Aorta (tissue), 5 donors: Measurements from ENCODE around the gene C5orf24. TPM values are rescaled to one million over a fixed set of nuclear protein-coding genes. Genes with fewer than 3 reads are reported as not detected.
A peak's percentile ranks its signal among the peaks of the same experiment; 100 is the strongest.
"Not testable (repeated sequence)": the region's sequence is repeated elsewhere in the genome, so short reads cannot be mapped to it uniquely, and the experiment has no call there.

Experiments
- ATAC-seq: fragments of 200-7000 bp; cut with Tn5 transposase; one replicate; pipeline ENCODE4 v1.9.1; 2022; ENCODE audit warnings: moderate library complexity; ENCODE audit not compliant: low FRiP score
- DNase-seq, 2 donors: peaks; one replicate each; pipeline ENCODE4 v3.0.0-alpha.2; 2020
- H3K27ac ChIP-seq, 2 donors: one replicate each; pipeline ENCODE4 v1.5.1; 2013; ENCODE audit warnings: low read length in 2 of 2, mild to moderate bottlenecking in 2 of 2, moderate library complexity in 2 of 2, control low read depth in 1 of 2, inconsistent platforms in 1 of 2, low read depth in 1 of 2
- H3K27me3 ChIP-seq, 2 donors: one replicate each; pipeline ENCODE4 v1.6.1; 2013; ENCODE audit warnings: control low read depth in 1 of 2, low read length in 1 of 2, mild to moderate bottlenecking in 1 of 2, moderate library complexity in 1 of 2; ENCODE audit not compliant: insufficient read depth in 2 of 2, control insufficient read depth in 1 of 2
- H3K36me3 ChIP-seq, 2 donors: one replicate each; pipeline ENCODE4 v1.6.1; 2013; ENCODE audit warnings: control low read depth in 1 of 2, low read length in 1 of 2, mild to moderate bottlenecking in 1 of 2; ENCODE audit not compliant: insufficient read depth in 2 of 2, control insufficient read depth in 1 of 2
- H3K4me1 ChIP-seq, 2 donors: one replicate each; pipeline ENCODE4 v1.6.1; 2013; ENCODE audit warnings: low read length in 2 of 2, control low read depth in 1 of 2, mild to moderate bottlenecking in 1 of 2, moderate library complexity in 1 of 2; ENCODE audit not compliant: insufficient read depth in 2 of 2, control insufficient read depth in 1 of 2
- H3K4me3 ChIP-seq, 2 donors: one replicate each; pipeline ENCODE4 v1.5.1; 2013; ENCODE audit warnings: low read length in 2 of 2, control low read depth in 1 of 2, mild to moderate bottlenecking in 1 of 2
- H3K9me3 ChIP-seq: one replicate; pipeline ENCODE4 v1.6.1; 2013; ENCODE audit warnings: mild to moderate bottlenecking, low read length; ENCODE audit not compliant: control insufficient read depth
- WGBS, 2 donors: extraction: QIAGEN DNeasy Blood & Tissue Kit; methylation state at CpG; one replicate each; pipeline ENCODE4 v1.1.7; 2013; 5-methylcytosine and 5-hydroxymethylcytosine counted together
- intact Hi-C, 2 donors: fragments of 100-400 bp; cut with DNase I; formaldehyde crosslinking; loops; one replicate each; pipeline versions ENCODE4 v1.14.2 to v1.15.0; 2022
- polyA plus RNA-seq, 2 donors: library from polyadenylated mRNA; stranded (reverse); fragments of 200-250 nt; gene quantifications; one replicate each; pipeline ENCODE4 v1.2.3, GENCODE V29; 2013
- total RNA-seq, 2 donors: library from RNA; stranded (reverse); fragmentation: NEBNext Ultra II Directional; extraction: Animal tissue kit (Norgen Biotek cat#: 25700); gene quantifications; one replicate each; pipeline ENCODE4 v1.2.1, GENCODE V29; 2021
- donor health status: healthy with polysubstance abuse.
- donor health status: Bipolar disorder and iron deficiency.
- donor health status: DM: no; HTN: no; CAD: no.
- donor health status: DM: no; HTN: no; CAD: no.
- donor health status: DM: yes; HTN: yes; CAD: no.

Gene C5orf24
- total and polyA plus RNA-seq, 4 donors: 32.6 to 71.4 (median 46.2) TPM

- Histone ChIP-seq H3K4me1 (peaks cover 2% of the 10 kb centered on the region in 2 donors), H3K27ac (peak overlapping the region; percentile 56 to 73), H3K4me3 (no peak overlapping the region), H3K27me3 (no peaks in the 10 kb centered on the region), H3K9me3 (no peaks in the 10 kb centered on the region), H3K36me3 (peaks cover 0 to 3% of the 10 kb centered on the region in 2 donors)
- 7 to 8% methylated on average over 12 of the region's 12 CpGs for WGBS, 2 donors
- peak; percentile 12 for ATAC-seq
- no peak for DNase-seq
- intact Hi-C loops: loop anchor here in 1 of 2 donors (5.0 to 10.0 kb wide), 2 partner anchors 57 to 111 kb away; partner anchors contain the start of gene CAMLG
Measured at GRCh38 chr5:134845335-134845851, 375 bp upstream of the C5orf24 start.

GRCh38 chr5:134846641-134846960 lies 833 bp downstream of the C5orf24 start:
- Histone ChIP-seq H3K9me3 (no peaks in the 10 kb centered on the region), H3K36me3 (no peaks in the 10 kb centered on the region), H3K27ac (peak overlapping the region; percentile 76 to 88), H3K4me3 (peak overlapping the region; percentile 81 to 94), H3K27me3 (no peaks in the 10 kb centered on the region), H3K4me1 (peaks cover 2% of the 10 kb centered on the region in 2 donors)
- intact Hi-C loops: loop anchor here in 1 of 2 donors (5.0 to 10.0 kb wide), 2 partner anchors 56 to 112 kb away; partner anchors contain the start of gene CAMLG
- no peak for DNase-seq
- peak; percentile 1 for ATAC-seq
- WGBS, 2 donors: 1% methylated on average over 11 of the region's 11 CpGs

- not testable (repeated sequence) for H3K4me3 ChIP-seq, H3K27ac ChIP-seq, H3K4me1 ChIP-seq, H3K27me3 ChIP-seq, DNase-seq, ATAC-seq, H3K9me3 ChIP-seq, H3K36me3 ChIP-seq
- intact Hi-C loops: loop anchor here in 1 of 2 donors (5.0 to 10.0 kb wide), 2 partner anchors 53 to 115 kb away; partner anchors contain the start of gene CAMLG
- WGBS, 2 donors: 65 to 67% methylated on average over 7 of the region's 7 CpGs
Measured at GRCh38 chr5:134849434-134849933, 3.7 kb downstream of the C5orf24 start.

- H3K4me1 ChIP-seq: peaks cover 0 to 2% of the 10 kb centered on the region in 2 donors
Measured at GRCh38 chr5:134851307-134851923, 5.6 kb downstream of the C5orf24 start.

GRCh38 chr5:134856465-134856864 lies 10.7 kb downstream of the C5orf24 start:
- H3K4me3 ChIP-seq, intact Hi-C loops, H3K27me3 ChIP-seq, H3K4me1 ChIP-seq, H3K36me3 ChIP-seq, ATAC-seq, H3K9me3 ChIP-seq, H3K27ac ChIP-seq, DNase-seq: not testable (repeated sequence)
- 84 to 86% methylated on average over 7 of the region's 7 CpGs for WGBS, 2 donors

More at GRCh38 chr5:134851307-134851923, 5.6 kb downstream of the C5orf24 start:
- intact Hi-C loops: no loop called here
- DNase-seq: no peak
- Histone ChIP-seq H3K9me3 (no peaks in the 10 kb centered on the region), H3K36me3 (peaks cover 0 to 2% of the 10 kb centered on the region in 2 donors), H3K27ac (no peak overlapping the region), H3K27me3 (no peaks in the 10 kb centered on the region), H3K4me3 (no peak overlapping the region)
- ATAC-seq: no peak
- WGBS, 2 donors: 4 to 18% methylated on average over 1 of the region's 1 CpG

GRCh38 chr5:134857401-134857800 lies 11.6 kb downstream of the C5orf24 start:
- Histone ChIP-seq H3K4me3 (no peak overlapping the region), H3K9me3 (no peaks in the 10 kb centered on the region), H3K27me3 (no peaks in the 10 kb centered on the region), H3K27ac (no peak overlapping the region), H3K4me1 (no peaks in the 10 kb centered on the region), H3K36me3 (peaks cover 4% of the 10 kb centered on the region in 2 donors)
- WGBS, 2 donors: 26 to 31% methylated on average over 3 of the region's 3 CpGs
- intact Hi-C loops: no loop called here
- DNase-seq: no peak
- ATAC-seq: no peak

- H3K4me3 ChIP-seq: no peak overlapping the region
- DNase-seq (no peak), ATAC-seq (no peak)
- intact Hi-C loops: no loop called here
- H3K9me3 ChIP-seq: no peaks in the 10 kb centered on the region
- peaks cover 2% of the 10 kb centered on the region in 2 donors for H3K36me3 ChIP-seq
- H3K27ac ChIP-seq: no peak overlapping the region
- no peaks in the 10 kb centered on the region for H3K27me3 ChIP-seq
- no peaks in the 10 kb centered on the region for H3K4me1 ChIP-seq
- 52 to 59% methylated on average over 2 of the region's 2 CpGs for WGBS, 2 donors
Measured at GRCh38 chr5:134864707-134865106, 18.9 kb downstream of the C5orf24 start.

- DNase-seq (no peak), ATAC-seq (no peak)
- intact Hi-C loops: no loop called here
- H3K36me3 ChIP-seq: no peaks in the 10 kb centered on the region
- WGBS, 2 donors: 73 to 76% methylated on average over 6 of the region's 6 CpGs
- no peaks in the 10 kb centered on the region for H3K9me3 ChIP-seq
- H3K27ac ChIP-seq: peak overlapping the region; percentile 0 to 67
- no peaks in the 10 kb centered on the region for H3K27me3 ChIP-seq
- H3K4me1 ChIP-seq: no peaks in the 10 kb centered on the region
- no peak overlapping the region for H3K4me3 ChIP-seq
Measured at GRCh38 chr5:134873494-134873893, 27.7 kb downstream of the C5orf24 start.
